HEK293 (cell line): Measurements from ENCODE around the gene CASP8AP2.

Experiments used
- ATF2 ChIP-seq: fragments of 450-650 bp; formaldehyde crosslinking; IDR thresholded peaks from 2 replicates; pipeline ENCODE4 v1.5.1; 2016; ENCODE audit warnings: missing biosample characterization, missing genetic modification characterization, low read depth
- ELK4 ChIP-seq: IDR thresholded peaks from 2 replicates; pipeline ENCODE4 v1.6.1; 2011; ENCODE audit warnings: mild to moderate bottlenecking, low read depth, low read length, borderline replicate concordance
- MEIS1 ChIP-seq: sonication (generic); formaldehyde crosslinking; IDR thresholded peaks from 2 replicates; pipeline ENCODE4 v1.8.1; 2022; ENCODE audit warnings: missing genetic modification reagents, mild to moderate bottlenecking, borderline replicate concordance
- PBX3 ChIP-seq: sonication (generic); formaldehyde crosslinking; IDR thresholded peaks from 2 replicates; pipeline ENCODE4 v1.8.1; 2022; ENCODE audit warnings: mild to moderate bottlenecking, moderate library complexity, missing genetic modification reagents
- RBAK ChIP-seq: fragments of 450-650 bp; formaldehyde crosslinking; IDR thresholded peaks from 2 replicates; pipeline ENCODE4 v1.5.1; 2016; ENCODE audit warnings: missing biosample characterization, missing genetic modification characterization
- SETDB1 ChIP-seq: IDR thresholded peaks from one replicate; pipeline ENCODE4 v1.6.1; 2017; ENCODE audit warnings: mild to moderate bottlenecking, low read length, moderate library complexity, mixed read lengths; ENCODE audit not compliant: insufficient read length
- TCF7L2 ChIP-seq: IDR thresholded peaks from 2 replicates; pipeline ENCODE4 v1.6.1; 2011; ENCODE audit warnings: low read depth, mild to moderate bottlenecking, inconsistent platforms, low read length, moderate library complexity, borderline replicate concordance
- ZBTB10 ChIP-seq: fragments of 450-650 bp; formaldehyde crosslinking; IDR thresholded peaks from 2 replicates; pipeline ENCODE4 v1.5.1; 2016; ENCODE audit warnings: missing biosample characterization, missing genetic modification characterization
- ZBTB17 ChIP-seq: fragments of 450-650 bp; formaldehyde crosslinking; IDR thresholded peaks from 2 replicates; pipeline ENCODE4 v1.5.1; 2016; ENCODE audit warnings: missing biosample characterization, missing genetic modification characterization
- ZBTB21 ChIP-seq: fragments of 450-650 bp; formaldehyde crosslinking; IDR thresholded peaks from 2 replicates; pipeline ENCODE4 v1.5.1; 2017; ENCODE audit warnings: missing biosample characterization, missing genetic modification characterization
- ZBTB48 ChIP-seq: fragments of 450-650 bp; formaldehyde crosslinking; IDR thresholded peaks from 2 replicates; pipeline ENCODE4 v1.5.1; 2016; ENCODE audit warnings: missing biosample characterization, missing genetic modification characterization
- ZBTB7A ChIP-seq: fragments of 450-650 bp; formaldehyde crosslinking; IDR thresholded peaks from 2 replicates; pipeline ENCODE4 v1.5.1; 2016; ENCODE audit warnings: low read depth, missing biosample characterization, missing genetic modification characterization
- ZNF138 ChIP-seq: fragments of 450-650 bp; formaldehyde crosslinking; IDR thresholded peaks from 2 replicates; pipeline ENCODE4 v1.5.1; 2016; ENCODE audit warnings: missing biosample characterization, missing genetic modification characterization, borderline replicate concordance
- ZNF146 ChIP-seq: fragments of 450-650 bp; formaldehyde crosslinking; IDR thresholded peaks from 2 replicates; pipeline ENCODE4 v1.5.1; 2016; ENCODE audit warnings: missing biosample characterization, missing genetic modification characterization
- ZNF148 ChIP-seq: fragments of 450-650 bp; formaldehyde crosslinking; IDR thresholded peaks from 2 replicates; pipeline ENCODE4 v1.5.0; 2017; ENCODE audit warnings: missing biosample characterization, missing genetic modification characterization, borderline replicate concordance
- ZNF169 ChIP-seq: fragments of 450-650 bp; formaldehyde crosslinking; IDR thresholded peaks from 2 replicates; pipeline ENCODE4 v1.5.1; 2016; ENCODE audit warnings: missing biosample characterization, missing genetic modification characterization
- ZNF174 ChIP-seq: fragments of 450-650 bp; formaldehyde crosslinking; IDR thresholded peaks from 2 replicates; pipeline ENCODE4 v1.5.0; 2017; ENCODE audit warnings: missing biosample characterization, mild to moderate bottlenecking, missing genetic modification characterization
- ZNF248 ChIP-seq: fragments of 450-650 bp; formaldehyde crosslinking; IDR thresholded peaks from 2 replicates; pipeline ENCODE4 v1.5.1; 2017; ENCODE audit warnings: missing biosample characterization, missing genetic modification characterization
- ZNF26 ChIP-seq: fragments of 450-650 bp; formaldehyde crosslinking; IDR thresholded peaks from 2 replicates; pipeline ENCODE4 v1.5.1; 2016; ENCODE audit warnings: missing biosample characterization, missing genetic modification characterization
- ZNF335 ChIP-seq: fragments of 450-650 bp; formaldehyde crosslinking; conservative IDR thresholded peaks from 2 replicates; pipeline ENCODE4 v1.5.1; 2016; ENCODE audit warnings: missing biosample characterization, missing genetic modification characterization
- ZNF354C ChIP-seq: fragments of 450-650 bp; formaldehyde crosslinking; IDR thresholded peaks from 2 replicates; pipeline ENCODE4 v1.5.1; 2016; ENCODE audit warnings: missing biosample characterization, missing genetic modification characterization, low read depth, borderline replicate concordance
- ZNF433 ChIP-seq: fragments of 450-650 bp; formaldehyde crosslinking; IDR thresholded peaks from 2 replicates; pipeline ENCODE4 v1.5.1; 2016; ENCODE audit warnings: missing biosample characterization, missing genetic modification characterization, low read depth
- ZNF501 ChIP-seq: fragments of 450-650 bp; formaldehyde crosslinking; IDR thresholded peaks from 2 replicates; pipeline ENCODE4 v1.5.1; 2016; ENCODE audit warnings: missing biosample characterization, missing genetic modification characterization
- ZNF585B ChIP-seq: fragments of 450-650 bp; formaldehyde crosslinking; IDR thresholded peaks from 2 replicates; pipeline ENCODE4 v1.5.1; 2016; ENCODE audit warnings: missing biosample characterization, missing genetic modification characterization
- ZNF768 ChIP-seq: fragments of 450-650 bp; formaldehyde crosslinking; IDR thresholded peaks from 2 replicates; pipeline ENCODE4 v1.5.1; 2018; ENCODE audit warnings: missing biosample characterization, mild to moderate bottlenecking, missing genetic modification characterization
- ZNF777 ChIP-seq: fragments of 450-650 bp; formaldehyde crosslinking; IDR thresholded peaks from 2 replicates; pipeline ENCODE4 v1.5.1; 2017; ENCODE audit warnings: missing biosample characterization, missing genetic modification characterization, borderline replicate concordance
- ZSCAN18 ChIP-seq: fragments of 450-650 bp; formaldehyde crosslinking; IDR thresholded peaks from 2 replicates; pipeline ENCODE4 v1.5.1; 2016; ENCODE audit warnings: missing biosample characterization, missing genetic modification characterization

Gene CASP8AP2

GRCh38 chr6:89819336-89820130 is 10.1 kb upstream of the CASP8AP2 start, which contains the start of gene MDN1 (continued):
- TF ChIP-seq ZNF148 (tag by site-specific recombination) (no peak), ZNF354C (tag by site-specific recombination) (no peak), ZNF174 (tag by site-specific recombination) (no peak), ZNF501 (tag by site-specific recombination) (peak; percentile 75), ZBTB21 (tag by site-specific recombination) (peak; percentile 97), ZNF433 (tag by site-specific recombination) (no peak), ZSCAN18 (no peak), ELK4 (no peak), RBAK (tag by site-specific recombination) (no peak), ZNF768 (tag by site-specific recombination) (no peak), ZBTB7A (tag by site-specific recombination) (no peak; the same call in 1 of the 2 replicates), MEIS1 (no peak), ZNF138 (tag by site-specific recombination) (no peak), PBX3 (peak; percentile 80), TCF7L2 (no peak), ZNF146 (no peak), ZNF585B (tag by site-specific recombination) (no peak), ZBTB48 (tag by site-specific recombination) (0 out of 2 replicates have a peak, but pooled peaks have one; percentile 10), ZNF26 (tag by site-specific recombination) (no peak), ZNF335 (tag by site-specific recombination) (peak; percentile 74), ZBTB10 (tag by site-specific recombination) (0 out of 2 replicates have a peak, but pooled peaks have one; percentile 18), SETDB1 (no peak), ZNF248 (tag by site-specific recombination) (no peak), ZNF777 (tag by site-specific recombination) (peak; percentile 39; the same call in 1 of the 2 replicates), ZNF169 (tag by site-specific recombination) (no peak), ATF2 (tag by site-specific recombination) (peak; percentile 96), ZBTB17 (tag by site-specific recombination) (peak; percentile 73)
